IPS-20b (cell line): ENCODE results near the gene PLA2G12A.

Experiments used
- H3K27ac ChIP-seq: one replicate; pipeline ENCODE4 v1.5.1; 2013; ENCODE audit warnings: low read length
- H3K27me3 ChIP-seq: 2 replicates; pipeline ENCODE4 v1.6.1; 2013; ENCODE audit warnings: mild to moderate bottlenecking, low read length, inconsistent platforms; ENCODE audit not compliant: insufficient read depth
- H3K36me3 ChIP-seq: 2 replicates; pipeline ENCODE4 v1.6.1; 2013; ENCODE audit warnings: low read depth, mild to moderate bottlenecking, inconsistent platforms, low read length, moderate library complexity; ENCODE audit not compliant: insufficient read depth
- H3K4me1 ChIP-seq: 2 replicates; pipeline ENCODE4 v1.6.1; 2013; ENCODE audit warnings: mild to moderate bottlenecking, control low read depth, inconsistent platforms, low read length, moderate library complexity; ENCODE audit not compliant: insufficient read depth
- H3K4me3 ChIP-seq: 2 replicates; pipeline ENCODE4 v1.5.1; 2013; ENCODE audit warnings: mild to moderate bottlenecking, low read length, inconsistent platforms
- H3K9ac ChIP-seq: 2 replicates; pipeline ENCODE4 v1.6.1; 2013; ENCODE audit warnings: low read depth, mild to moderate bottlenecking, inconsistent platforms, low read length, moderate library complexity
- H3K9me3 ChIP-seq: 2 replicates; pipeline ENCODE4 v1.6.1; 2013; ENCODE audit warnings: mild to moderate bottlenecking, low read depth, low read length, inconsistent platforms; ENCODE audit not compliant: insufficient read depth

Gene PLA2G12A

GRCh38 chr4:109672169-109672930 is 57.5 kb downstream of the PLA2G12A start:
- H3K36me3 ChIP-seq, result no peaks in the 10 kb centered on the region
- no peak overlapping the region for H3K4me3 ChIP-seq
- 0 out of 2 replicates have a peak, but pooled peaks cover 5% of the 10 kb centered on the region for H3K9me3 ChIP-seq
- H3K27me3 ChIP-seq, result no peaks in the 10 kb centered on the region
- no peaks in the 10 kb centered on the region for H3K4me1 ChIP-seq
- H3K27ac ChIP-seq, result no peak overlapping the region
- H3K9ac ChIP-seq, result no peak overlapping the region

DNA sequence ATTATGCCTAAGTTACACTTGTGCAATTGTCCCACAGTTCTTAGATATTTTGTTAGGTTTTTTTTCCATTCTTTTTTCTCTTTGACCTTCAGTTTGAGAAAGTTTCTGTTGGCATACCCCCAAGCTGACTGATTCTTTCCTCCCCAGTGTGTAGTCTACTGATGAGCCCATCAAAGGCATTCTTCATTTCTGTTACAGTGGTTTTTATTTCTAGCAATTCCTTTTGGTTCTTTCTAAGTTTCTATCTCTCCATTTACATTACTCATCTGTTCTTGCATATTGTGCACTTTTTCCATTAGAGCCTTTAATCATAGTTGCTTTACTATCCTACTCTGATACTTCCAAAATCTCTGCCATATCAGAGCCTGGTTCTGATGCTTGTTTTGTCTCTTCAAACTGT is 58.5 kb downstream of the PLA2G12A start:
- Histone ChIP-seq H3K9ac (no peak overlapping the region), H3K27me3 (no peaks in the 10 kb centered on the region), H3K4me3 (no peak overlapping the region), H3K4me1 (no peaks in the 10 kb centered on the region), H3K36me3 (no peaks in the 10 kb centered on the region), H3K9me3 (0 out of 2 replicates have a peak, but pooled peaks cover 5% of the 10 kb centered on the region), H3K27ac (no peak overlapping the region)

DNA sequence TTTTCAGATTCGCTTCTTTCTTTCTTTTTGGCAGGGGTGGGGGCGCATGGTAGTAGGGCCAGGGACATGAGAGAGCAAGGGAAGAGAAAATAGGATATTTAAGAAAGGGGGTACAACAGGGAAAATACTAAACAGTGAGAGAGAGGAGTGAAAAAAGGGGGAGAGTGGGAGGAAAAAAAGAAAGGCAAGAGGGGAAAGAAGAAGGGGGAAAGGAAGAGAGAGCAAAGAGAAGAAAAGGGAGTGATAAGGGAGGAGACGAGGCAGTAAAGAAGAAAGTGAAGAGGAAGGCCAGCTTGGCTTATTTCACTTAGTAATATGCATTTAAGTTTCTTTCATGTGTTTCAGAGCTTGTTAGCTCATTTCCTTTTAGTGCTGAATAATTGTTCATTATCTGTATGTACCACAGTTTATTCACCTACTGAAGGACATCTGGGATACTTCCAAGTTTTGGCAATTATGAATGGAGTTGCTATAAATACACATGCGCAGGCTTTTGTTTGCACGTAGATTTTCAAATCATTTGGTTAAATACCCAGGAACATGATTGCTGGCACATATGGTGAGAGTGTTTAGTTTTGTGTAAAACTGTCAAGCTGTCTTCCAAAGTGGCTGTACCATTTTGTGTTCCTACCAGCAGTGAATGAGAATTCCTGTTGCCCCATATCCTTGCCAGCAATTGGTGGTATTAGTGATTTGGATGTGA is 63.9 kb downstream of the PLA2G12A start:
- no peak overlapping the region for H3K9ac ChIP-seq
- H3K4me1 ChIP-seq, result peaks cover 14% of the 10 kb centered on the region; the same call in 1 of the 2 replicates
- no peaks in the 10 kb centered on the region for H3K9me3 ChIP-seq
- H3K27me3 ChIP-seq, result no peaks in the 10 kb centered on the region
- H3K36me3 ChIP-seq, result no peaks in the 10 kb centered on the region
- no peak overlapping the region for H3K27ac ChIP-seq
- no peak overlapping the region for H3K4me3 ChIP-seq

DNA sequence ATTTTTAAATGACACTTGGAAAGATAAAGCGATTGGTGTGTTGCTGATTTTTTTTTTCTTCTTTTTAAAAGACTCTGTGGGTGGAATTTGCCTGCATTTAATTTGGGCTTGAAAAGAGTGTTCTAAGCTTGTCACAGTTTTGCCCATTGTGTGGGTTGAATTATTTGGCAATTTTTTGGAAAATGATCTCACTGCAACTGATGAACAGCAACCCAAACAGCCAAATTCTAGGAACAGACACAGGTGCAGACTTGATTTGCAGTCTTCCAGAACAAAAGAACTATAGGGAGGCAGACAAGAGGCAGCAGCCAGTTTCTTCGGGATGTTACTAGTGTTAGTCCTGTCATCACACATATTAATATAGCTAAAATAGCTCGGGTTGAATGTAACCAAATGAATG is 67.1 kb downstream of the PLA2G12A start:
- Histone ChIP-seq H3K4me1 (peaks cover 14% of the 10 kb centered on the region; the same call in 1 of the 2 replicates), H3K9me3 (no peaks in the 10 kb centered on the region), H3K36me3 (no peaks in the 10 kb centered on the region), H3K27ac (no peak overlapping the region), H3K27me3 (no peaks in the 10 kb centered on the region), H3K4me3 (no peak overlapping the region), H3K9ac (no peak overlapping the region)

DNA sequence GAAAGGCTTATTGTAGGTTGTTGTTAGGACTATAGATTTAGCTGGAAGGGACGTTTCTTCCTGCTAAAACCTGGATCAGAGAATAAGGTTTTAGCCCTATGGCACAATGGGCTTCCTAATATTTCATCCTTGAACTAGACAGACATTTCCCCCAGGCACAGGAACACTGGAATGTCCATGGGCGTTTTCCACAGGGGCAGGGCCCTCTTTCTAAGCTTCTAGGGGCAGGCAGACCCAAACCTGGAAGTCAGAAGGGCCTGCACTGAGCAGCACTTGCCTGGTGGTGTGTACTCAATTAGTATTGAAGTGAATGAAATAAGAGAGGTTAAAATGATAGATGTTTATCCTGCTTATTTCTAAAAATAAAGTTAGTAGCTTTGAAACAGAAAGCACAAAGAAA is 67.8 kb downstream of the PLA2G12A start:
- H3K27ac ChIP-seq, result no peak overlapping the region
- no peaks in the 10 kb centered on the region for H3K9me3 ChIP-seq
- H3K27me3 ChIP-seq, result no peaks in the 10 kb centered on the region
- no peak overlapping the region for H3K9ac ChIP-seq
- H3K4me3 ChIP-seq, result no peak overlapping the region
- no peaks in the 10 kb centered on the region for H3K36me3 ChIP-seq
- H3K4me1 ChIP-seq, result peaks cover 14% of the 10 kb centered on the region; the same call in 1 of the 2 replicates
